OCI-LY7 (cell line): ENCODE results near the gene VEGFC.

ENCODE experiments used
- CTCF ChIP-seq: fragments of 200-600 bp; sonication (generic); conservative IDR thresholded peaks from 2 replicates; pipeline ENCODE4 v1.5.1; 2014; ENCODE audit warnings: mild to moderate bottlenecking, antibody characterized with exemption, low read length, moderate library complexity, mixed read lengths
- EZH2phosphoT487 ChIP-seq: fragments of 200-600 bp; sonication (generic); IDR thresholded peaks from 2 replicates; pipeline ENCODE4 v1.6.1; 2018; ENCODE audit warnings: low read depth, borderline replicate concordance, mild to moderate bottlenecking, mixed run types, antibody characterized with exemption, low read length, moderate library complexity, mixed read lengths

- TF ChIP-seq CTCF (no peak), EZH2phosphoT487 (no peak)
Observed at GRCh38 chr4:176761872-176762271, 30.9 kb downstream of the VEGFC start.
